Activated naive CD4-positive, alpha-beta T cell treated with anti-CD3 and anti-CD28 coated beads, Interleukin-2, amount 50 U/mL, for 24 hours (primary cell): ENCODE measurements around the gene LGALS16.
A peak's percentile ranks its signal among the peaks of the same experiment; 100 is the strongest.

ENCODE experiments used
- H3K27ac Mint-ChIP-seq: one replicate; pipeline ENCODE4 v1.8.0; 2021; ENCODE audit warnings: mild to moderate bottlenecking, mixed read lengths
- H3K27me3 Mint-ChIP-seq: one replicate; pipeline ENCODE4 v1.8.0; 2021; ENCODE audit warnings: mixed read lengths
- H3K36me3 Mint-ChIP-seq: one replicate; pipeline ENCODE4 v1.8.0; 2021; ENCODE audit warnings: mixed read lengths
- H3K4me1 Mint-ChIP-seq: one replicate; pipeline ENCODE4 v1.8.0; 2021; ENCODE audit warnings: mixed read lengths
- H3K4me3 Mint-ChIP-seq: one replicate; pipeline ENCODE4 v1.8.0; 2021; ENCODE audit warnings: mild to moderate bottlenecking, mixed read lengths
- H3K9me3 Mint-ChIP-seq: one replicate; pipeline ENCODE4 v1.8.0; 2021; ENCODE audit warnings: mixed read lengths

LGALS16 gene

GRCh38 chr19:39695759-39696158 is 40.0 kb downstream of the LGALS16 start:
- H3K4me1 Mint-ChIP-seq, result peaks cover 6% of the 10 kb centered on the region
- H3K27me3 Mint-ChIP-seq, result peaks cover 2% of the 10 kb centered on the region
- H3K27ac Mint-ChIP-seq, result no peak overlapping the region
- H3K4me3 Mint-ChIP-seq, result no peak overlapping the region
- H3K9me3 Mint-ChIP-seq, result no peaks in the 10 kb centered on the region
- no peaks in the 10 kb centered on the region for H3K36me3 Mint-ChIP-seq

GRCh38 chr19:39696387-39696786 is 40.7 kb downstream of the LGALS16 start:
- Mint-ChIP-seq H3K27me3 (peaks cover 2% of the 10 kb centered on the region), H3K4me3 (no peak overlapping the region)

GRCh38 chr19:39698535-39698934 is 42.8 kb downstream of the LGALS16 start:
- Mint-ChIP-seq H3K4me1 (peaks cover 6% of the 10 kb centered on the region), H3K36me3 (no peaks in the 10 kb centered on the region), H3K27me3 (peaks cover 2% of the 10 kb centered on the region), H3K27ac (no peak overlapping the region), H3K9me3 (no peaks in the 10 kb centered on the region), H3K4me3 (no peak overlapping the region)

More at GRCh38 chr19:39696387-39696786, 40.7 kb downstream of the LGALS16 start:
- Mint-ChIP-seq H3K4me1 (peaks cover 6% of the 10 kb centered on the region), H3K9me3 (no peaks in the 10 kb centered on the region), H3K36me3 (no peaks in the 10 kb centered on the region), H3K27ac (no peak overlapping the region)

- H3K36me3 Mint-ChIP-seq, result peaks cover 1% of the 10 kb centered on the region
- no peaks in the 10 kb centered on the region for H3K9me3 Mint-ChIP-seq
- no peak overlapping the region for H3K27ac Mint-ChIP-seq
- H3K4me1 Mint-ChIP-seq, result peaks cover 31% of the 10 kb centered on the region
- no peaks in the 10 kb centered on the region for H3K27me3 Mint-ChIP-seq
- no peak overlapping the region for H3K4me3 Mint-ChIP-seq
Observed at GRCh38 chr19:39701291-39701690, 45.6 kb downstream of the LGALS16 start.

- peak within 1 kb of the TSS; percentile 91 for H3K27ac Mint-ChIP-seq
- H3K4me1 Mint-ChIP-seq, result peaks cover 47% of the 10 kb centered on the region
- H3K27me3 Mint-ChIP-seq, result no peaks in the 10 kb centered on the region
- H3K9me3 Mint-ChIP-seq, result peaks cover 4% of the 10 kb centered on the region
- peak within 1 kb of the TSS; percentile 54 for H3K4me3 Mint-ChIP-seq
- H3K36me3 Mint-ChIP-seq, result peaks cover 4% of the 10 kb centered on the region
Observed at GRCh38 chr19:39704181-39705044, 48.7 kb downstream of the LGALS16 start, which contains the start of gene LGALS14. LGALS14 (plus strand) TSS chr19:39704481; CDS start chr19:39704529, 48 bp downstream.

GRCh38 chr19:39705578-39706188 is 50.0 kb downstream of the LGALS16 start:
- H3K4me1 Mint-ChIP-seq, result peaks cover 53% of the 10 kb centered on the region
- H3K27ac Mint-ChIP-seq, result peak overlapping the region; percentile 91
- H3K4me3 Mint-ChIP-seq, result peak overlapping the region; percentile 40
- H3K27me3 Mint-ChIP-seq, result no peaks in the 10 kb centered on the region
- peaks cover 4% of the 10 kb centered on the region for H3K36me3 Mint-ChIP-seq
- peaks cover 4% of the 10 kb centered on the region for H3K9me3 Mint-ChIP-seq

GRCh38 chr19:39708594-39708993 is 52.9 kb downstream of the LGALS16 start:
- Mint-ChIP-seq H3K9me3 (peaks cover 4% of the 10 kb centered on the region), H3K36me3 (peaks cover 4% of the 10 kb centered on the region), H3K27me3 (no peaks in the 10 kb centered on the region), H3K27ac (no peak overlapping the region), H3K4me1 (peaks cover 66% of the 10 kb centered on the region), H3K4me3 (no peak overlapping the region)

GRCh38 chr19:39709026-39709872 is 53.5 kb downstream of the LGALS16 start:
- H3K4me1 Mint-ChIP-seq, result peaks cover 62% of the 10 kb centered on the region
- H3K4me3 Mint-ChIP-seq, result no peak overlapping the region
- H3K27ac Mint-ChIP-seq, result no peak overlapping the region
- no peaks in the 10 kb centered on the region for H3K27me3 Mint-ChIP-seq
- peaks cover 4% of the 10 kb centered on the region for H3K36me3 Mint-ChIP-seq
- H3K9me3 Mint-ChIP-seq, result peaks cover 4% of the 10 kb centered on the region
